KOPT-K1 (cell line): ENCODE measurements around the gene TPRN.

ENCODE experiments used
- H3K27ac ChIP-seq: fragments of 200-600 bp; sonication (generic); 2 replicates; pipeline ENCODE4 v1.5.1; 2016; ENCODE audit warnings: antibody characterized with exemption, mild to moderate bottlenecking, low read depth, low read length; ENCODE audit not compliant: poor library complexity, severe bottlenecking
- H3K36me3 ChIP-seq: fragments of 200-600 bp; sonication (generic); 2 replicates; pipeline ENCODE4 v1.5.1; 2017; ENCODE audit warnings: antibody characterized with exemption, mild to moderate bottlenecking, low read length, moderate library complexity; ENCODE audit not compliant: insufficient read depth
- H3K9me3 ChIP-seq: fragments of 200-600 bp; sonication (generic); 2 replicates; pipeline ENCODE4 v1.5.1; 2017; ENCODE audit warnings: antibody characterized with exemption, low read length, mild to moderate bottlenecking; ENCODE audit not compliant: insufficient read depth, poor library complexity, severe bottlenecking

The TPRN gene

DNA sequence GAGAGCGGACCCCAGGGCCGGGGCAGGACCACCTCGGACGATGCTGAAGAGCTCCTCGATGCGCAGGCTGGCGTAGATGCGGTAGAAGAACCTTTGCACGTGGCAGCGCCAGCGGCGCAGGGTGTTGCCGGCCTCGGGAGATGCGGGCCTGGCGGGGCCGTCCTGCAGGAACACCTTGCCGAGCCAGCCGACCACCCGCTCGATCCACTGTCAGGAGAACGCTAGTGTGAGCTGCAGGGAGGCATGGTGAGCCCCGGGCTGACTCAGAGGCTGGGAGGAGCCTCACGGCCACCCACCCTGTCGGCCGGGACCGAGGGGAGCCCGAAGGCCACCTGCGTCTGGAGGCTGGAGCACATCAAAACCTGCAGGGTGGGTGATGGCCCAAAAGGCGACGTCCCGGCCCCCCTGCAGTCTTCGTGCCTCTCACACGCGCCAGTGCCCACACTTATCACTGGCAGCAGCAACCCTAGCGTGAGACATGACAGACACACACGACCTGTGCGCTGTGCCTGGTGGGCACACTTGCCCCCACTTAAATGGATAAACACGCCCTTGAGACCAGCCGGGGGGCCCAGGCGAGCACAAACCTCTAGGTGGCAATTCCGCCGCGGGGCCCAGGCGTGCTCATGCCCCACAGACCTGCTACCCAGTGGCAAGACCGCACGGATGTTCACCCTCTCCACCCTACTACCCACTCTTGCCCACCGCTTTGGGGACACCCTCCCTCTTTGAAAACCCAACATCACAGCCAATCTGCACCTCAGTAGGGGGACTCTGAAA, 15.5 kb downstream of the TPRN start:
- H3K36me3 ChIP-seq = peaks cover 62% of the 10 kb centered on the region; the same call in 1 of the 2 replicates
- no peaks in the 10 kb centered on the region for H3K9me3 ChIP-seq
- H3K27ac ChIP-seq = no peak overlapping the region

DNA sequence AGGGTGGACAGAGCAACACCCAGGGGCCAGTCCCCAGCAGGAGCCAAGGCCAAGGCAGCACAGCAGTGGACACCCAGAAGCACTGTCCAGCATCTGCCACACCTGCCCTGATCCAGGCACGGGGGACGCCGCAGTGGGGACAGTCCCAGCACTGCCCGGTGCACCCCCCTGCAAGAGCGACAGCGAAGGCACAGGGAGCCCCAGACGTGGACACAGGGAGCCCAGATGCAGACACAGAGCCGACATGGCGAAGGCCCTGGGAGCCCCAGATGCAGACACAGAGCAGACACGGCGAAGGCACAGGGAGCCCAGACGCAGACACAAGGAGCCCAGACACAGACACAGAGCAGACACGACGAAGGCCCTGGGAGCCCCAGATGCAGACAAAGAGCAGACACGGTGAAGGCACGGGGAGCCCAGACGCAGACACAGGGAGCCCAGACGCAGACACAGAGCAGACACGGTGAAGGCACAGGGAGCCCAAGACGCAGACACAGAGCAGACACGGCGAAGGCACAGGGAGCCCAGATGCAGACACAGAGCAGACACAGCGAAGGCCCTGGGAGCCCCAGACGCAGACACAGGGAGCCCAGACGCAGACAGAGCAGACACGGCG, 16.5 kb downstream of the TPRN start:
- H3K9me3 ChIP-seq = no peaks in the 10 kb centered on the region
- H3K36me3 ChIP-seq = peaks cover 68% of the 10 kb centered on the region; the same call in 1 of the 2 replicates

DNA sequence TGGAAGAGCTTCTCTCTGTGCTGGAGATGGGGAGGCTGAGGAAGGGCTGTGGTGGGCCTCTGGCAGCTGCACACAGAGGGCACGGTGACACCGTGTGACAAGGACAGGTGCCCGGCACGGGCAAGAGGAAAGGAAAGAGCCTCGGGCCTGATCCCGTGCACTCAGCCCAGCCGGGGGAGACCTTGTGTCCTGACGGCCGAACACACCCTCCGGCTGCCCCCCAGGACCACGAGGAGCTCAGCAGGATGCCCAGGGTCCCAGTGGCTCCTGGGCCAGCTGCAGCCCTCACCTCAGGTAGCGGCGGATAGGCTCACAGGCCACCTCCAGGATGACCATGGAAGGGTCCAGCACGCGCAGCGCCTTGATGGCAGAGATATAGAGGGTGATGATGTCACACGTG, 17.7 kb downstream of the TPRN start:
- H3K36me3 ChIP-seq = peaks cover 77% of the 10 kb centered on the region; the same call in 1 of the 2 replicates
- no peaks in the 10 kb centered on the region for H3K9me3 ChIP-seq
- H3K27ac ChIP-seq = no peak overlapping the region

More for the DNA sequence above, 16.5 kb downstream of the TPRN start:
- no peak overlapping the region for H3K27ac ChIP-seq

DNA sequence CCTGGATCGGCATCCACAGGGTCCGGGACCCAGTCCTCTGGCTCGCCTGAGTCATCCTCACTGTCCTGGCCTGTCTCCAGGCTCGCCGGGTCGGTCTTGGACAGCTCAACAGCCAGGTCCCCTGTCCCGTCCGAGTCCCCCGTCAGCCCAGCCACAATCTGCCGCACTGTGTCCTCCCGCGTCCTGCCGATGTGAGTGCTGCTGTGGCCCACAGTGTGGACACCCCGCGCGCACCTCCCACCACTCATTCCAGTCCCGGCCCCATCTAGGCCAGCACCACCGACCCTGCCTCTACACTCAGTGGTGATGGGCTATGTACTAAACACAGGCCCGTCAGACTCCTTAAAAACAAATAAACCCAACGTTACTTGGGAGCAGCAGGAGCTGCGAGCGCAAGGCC, 18.9 kb downstream of the TPRN start:
- Histone ChIP-seq H3K9me3 (no peaks in the 10 kb centered on the region), H3K27ac (no peak overlapping the region), H3K36me3 (peaks cover 73% of the 10 kb centered on the region; the same call in 1 of the 2 replicates)

DNA sequence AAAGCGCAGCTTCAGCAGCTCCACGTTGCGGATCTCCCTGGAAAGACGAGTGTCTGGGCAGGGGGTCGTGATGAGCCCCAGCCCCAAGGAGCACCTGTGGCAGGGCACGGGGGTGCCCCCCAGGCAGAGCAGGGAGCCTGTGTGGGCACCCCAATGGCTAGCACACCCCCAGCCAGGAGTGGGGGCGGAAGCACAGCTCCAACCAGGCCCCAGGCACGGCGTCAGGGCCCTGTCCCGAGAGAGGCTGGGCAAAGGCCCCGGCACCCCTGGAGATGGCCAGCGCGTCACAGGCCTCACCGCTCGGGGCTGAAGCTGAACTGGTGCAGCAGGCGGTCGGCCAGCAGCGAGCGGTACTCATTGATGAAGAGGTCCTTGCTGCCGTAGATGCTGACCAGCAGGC, 20.1 kb downstream of the TPRN start:
- peaks cover 62% of the 10 kb centered on the region; the same call in 1 of the 2 replicates for H3K36me3 ChIP-seq
- no peak overlapping the region for H3K27ac ChIP-seq
- H3K9me3 ChIP-seq = no peaks in the 10 kb centered on the region

DNA sequence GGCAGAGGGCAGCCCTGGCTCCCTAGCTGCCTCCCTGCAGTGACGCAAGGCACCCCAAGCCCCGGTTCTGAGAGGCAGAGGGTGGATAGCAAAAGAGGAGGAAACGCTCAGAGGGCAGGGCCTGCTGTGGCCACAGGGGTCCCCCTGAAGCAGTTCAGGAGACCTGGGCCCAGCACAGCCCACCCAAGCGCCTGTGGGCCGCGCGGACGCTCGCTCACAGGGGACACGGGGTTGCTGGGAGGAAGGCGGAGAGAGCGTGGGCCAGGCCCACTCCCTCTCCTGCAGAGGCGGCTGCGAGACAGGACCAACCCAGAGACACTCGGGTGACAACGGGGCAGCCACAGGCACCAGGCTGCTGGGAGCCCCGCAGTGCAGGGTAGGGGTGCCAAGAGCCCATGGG, 20.8 kb downstream of the TPRN start:
- H3K27ac ChIP-seq = no peak overlapping the region
- H3K36me3 ChIP-seq = peaks cover 59% of the 10 kb centered on the region; the same call in 1 of the 2 replicates
- no peaks in the 10 kb centered on the region for H3K9me3 ChIP-seq

DNA sequence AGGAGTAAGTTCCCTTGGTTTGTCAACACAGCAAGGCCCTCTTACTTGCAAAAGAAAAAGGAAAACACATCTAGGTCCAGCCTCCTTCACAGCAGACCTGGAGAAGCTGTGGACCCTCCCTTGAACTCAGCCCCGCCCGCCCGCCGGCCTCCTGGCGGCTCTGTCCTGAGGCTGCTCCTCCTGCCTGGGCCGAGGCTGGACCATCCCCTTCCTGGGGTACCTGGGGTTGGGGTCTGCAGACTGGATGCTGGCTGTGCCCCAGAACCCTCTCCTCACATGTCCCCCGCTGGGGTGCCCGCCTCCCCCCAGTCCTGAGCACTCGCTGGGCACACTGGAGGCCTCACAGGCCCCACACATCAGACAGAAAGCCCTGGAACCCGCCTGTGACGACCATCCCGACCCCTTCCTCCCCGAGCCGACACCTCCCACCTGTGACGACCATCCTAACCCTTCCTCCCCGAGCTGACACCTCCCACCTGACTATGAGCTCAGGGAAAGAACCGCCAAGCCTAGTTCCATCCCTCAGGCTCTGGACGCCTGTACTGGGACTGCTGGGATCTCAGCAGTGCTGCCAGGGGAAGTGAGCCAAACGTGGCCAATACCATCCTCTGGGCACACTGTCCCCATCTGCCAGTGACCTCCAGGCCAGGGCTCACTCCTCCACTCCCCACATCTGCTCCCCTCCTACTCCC, 21.5 kb downstream of the TPRN start:
- Histone ChIP-seq H3K36me3 (peaks cover 56% of the 10 kb centered on the region; the same call in 1 of the 2 replicates), H3K27ac (no peak overlapping the region), H3K9me3 (no peaks in the 10 kb centered on the region)

DNA sequence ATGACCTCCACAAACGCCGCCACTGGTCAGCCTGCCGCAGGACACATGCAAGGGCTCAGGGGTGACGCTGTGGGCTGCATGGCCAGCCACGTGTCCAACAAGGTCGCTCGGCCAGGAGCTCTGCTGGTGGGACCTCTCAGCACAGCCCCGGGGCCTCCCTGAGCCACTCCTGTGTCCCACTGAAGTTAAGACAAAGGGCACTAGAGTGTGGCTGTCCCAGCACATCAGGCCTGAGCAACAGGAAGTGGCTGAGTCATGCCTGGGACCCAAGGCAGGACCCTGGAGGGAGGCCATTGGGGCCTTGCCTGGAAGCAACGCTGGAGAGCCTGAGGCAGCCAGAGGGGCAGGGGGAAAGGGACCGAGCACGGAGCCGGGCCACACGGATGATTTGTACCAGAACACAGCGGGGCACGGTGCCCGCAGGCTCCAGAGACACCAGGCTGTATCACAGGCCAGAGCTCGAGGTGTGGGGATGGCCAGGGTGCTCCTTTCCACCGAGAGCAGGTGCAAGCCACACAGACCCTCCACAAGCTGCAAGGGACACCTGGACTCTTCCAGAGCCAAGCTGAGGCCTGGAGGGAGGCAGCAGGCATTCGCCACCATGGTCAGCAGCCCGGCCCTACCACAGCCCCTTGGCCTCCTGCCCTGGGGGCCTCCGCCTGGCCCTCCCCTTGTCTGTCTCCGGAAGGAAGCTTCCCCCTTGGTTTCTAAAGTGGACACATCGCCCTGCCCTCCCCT, 22.2 kb downstream of the TPRN start:
- H3K27ac ChIP-seq = no peak overlapping the region
- peaks cover 48% of the 10 kb centered on the region; the same call in 1 of the 2 replicates for H3K36me3 ChIP-seq
- H3K9me3 ChIP-seq = no peaks in the 10 kb centered on the region

DNA sequence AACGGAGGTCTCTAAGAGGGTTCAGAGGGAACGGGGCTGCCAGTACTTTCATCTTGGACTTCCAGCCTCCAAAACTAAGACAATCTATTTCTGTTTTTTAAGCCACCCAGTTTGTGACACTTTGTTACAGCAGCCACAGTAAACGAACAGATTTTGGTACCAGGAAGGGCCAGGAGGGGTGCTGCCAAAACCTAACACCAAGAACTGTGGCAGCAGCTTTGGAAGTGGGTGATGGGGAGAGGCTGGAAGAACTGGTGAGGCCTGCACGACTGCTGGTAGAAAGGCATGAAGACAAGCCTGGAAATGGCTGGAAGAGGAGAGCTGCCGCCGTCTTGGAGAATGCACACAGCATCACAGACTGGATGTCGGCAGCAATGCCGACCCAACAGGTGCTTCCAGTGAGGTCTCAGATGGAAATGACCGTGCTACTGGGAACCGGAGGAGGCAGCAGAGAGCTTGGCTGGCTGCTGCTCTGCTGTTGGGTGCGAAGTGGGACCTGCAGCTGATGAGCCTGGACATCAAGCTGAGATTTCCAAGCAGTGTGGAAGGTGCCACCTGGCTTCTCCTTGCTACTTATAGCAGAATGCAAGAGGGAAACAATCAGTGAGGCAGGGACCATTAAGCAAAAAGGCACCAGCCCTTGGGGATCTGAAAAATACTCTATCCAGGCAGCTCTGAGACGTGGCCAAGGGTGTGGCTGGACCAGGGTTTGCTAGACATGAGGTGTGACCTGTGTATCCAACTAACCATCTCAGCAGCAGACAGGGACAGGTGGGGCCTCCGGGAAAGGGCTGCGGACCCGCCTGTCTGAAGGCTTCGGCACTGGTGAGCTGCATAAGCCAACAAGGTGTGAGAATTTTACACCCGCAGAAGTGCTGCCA, 24.0 kb downstream of the TPRN start:
- Histone ChIP-seq H3K36me3 (peaks cover 34% of the 10 kb centered on the region; the same call in 1 of the 2 replicates), H3K9me3 (no peaks in the 10 kb centered on the region), H3K27ac (no peak overlapping the region)

DNA sequence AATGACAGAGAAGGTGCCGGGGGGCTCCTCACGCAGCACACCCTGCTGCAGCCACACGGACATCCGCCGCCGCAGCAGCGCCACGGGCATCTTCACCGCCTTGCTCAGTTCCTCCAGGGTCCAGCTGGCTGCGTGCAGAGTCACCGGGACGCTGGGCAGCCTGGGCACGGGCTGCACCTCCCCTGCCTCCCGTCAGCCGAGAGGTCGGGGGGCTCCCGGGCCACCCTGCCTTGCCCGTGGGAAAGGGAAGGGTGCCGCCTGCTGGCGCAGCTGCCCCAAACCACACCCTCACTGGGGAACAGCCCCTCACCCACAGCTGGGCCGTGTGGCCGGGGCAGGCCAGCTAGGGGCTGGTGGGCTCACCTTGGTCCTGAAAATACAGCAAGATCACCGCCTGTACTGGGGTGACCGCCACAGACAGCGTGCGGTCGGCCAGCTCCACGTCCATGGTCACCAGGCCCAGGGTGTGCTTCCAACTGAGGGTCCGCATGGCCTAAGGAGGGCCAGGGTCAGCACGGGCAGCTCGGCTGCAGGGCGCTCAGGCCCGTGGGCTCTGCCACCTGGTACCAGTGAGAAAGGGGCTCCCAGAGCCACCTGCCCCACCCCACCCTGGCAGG, 25.1 kb downstream of the TPRN start:
- H3K27ac ChIP-seq = no peak overlapping the region
- no peaks in the 10 kb centered on the region for H3K9me3 ChIP-seq

DNA sequence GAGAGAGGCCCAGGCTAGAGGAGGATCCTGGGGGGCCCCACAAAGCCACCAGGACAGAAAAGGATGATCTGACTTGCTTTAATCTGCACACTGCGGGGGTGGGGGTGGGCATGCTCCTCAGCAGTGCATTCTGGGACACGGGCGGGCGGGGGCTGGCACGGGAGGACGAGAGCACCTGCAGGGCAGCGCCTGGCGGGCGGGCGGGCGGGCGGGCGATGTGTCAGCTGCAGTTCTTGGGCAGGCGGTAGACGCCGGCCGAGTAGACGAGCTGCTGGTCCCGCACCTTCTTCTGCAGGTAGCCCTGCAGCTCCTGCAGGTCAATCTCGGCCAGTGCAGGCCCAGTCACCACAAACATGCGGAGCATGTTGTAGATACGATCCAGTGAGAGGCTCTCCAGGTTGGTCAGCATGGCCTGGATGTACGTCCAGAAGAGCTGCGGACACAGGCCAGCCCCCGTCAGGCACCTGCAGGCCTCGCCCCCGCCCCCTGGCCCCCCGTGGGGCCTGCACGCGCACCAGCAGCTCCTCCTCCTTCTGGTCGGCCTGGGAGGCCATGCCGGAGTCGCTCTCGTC, 25.7 kb downstream of the TPRN start:
- Histone ChIP-seq H3K36me3 (peaks cover 17% of the 10 kb centered on the region; the same call in 1 of the 2 replicates), H3K9me3 (no peaks in the 10 kb centered on the region), H3K27ac (no peak overlapping the region)

More for the DNA sequence above, 25.1 kb downstream of the TPRN start:
- H3K36me3 ChIP-seq = peaks cover 24% of the 10 kb centered on the region; the same call in 1 of the 2 replicates

DNA sequence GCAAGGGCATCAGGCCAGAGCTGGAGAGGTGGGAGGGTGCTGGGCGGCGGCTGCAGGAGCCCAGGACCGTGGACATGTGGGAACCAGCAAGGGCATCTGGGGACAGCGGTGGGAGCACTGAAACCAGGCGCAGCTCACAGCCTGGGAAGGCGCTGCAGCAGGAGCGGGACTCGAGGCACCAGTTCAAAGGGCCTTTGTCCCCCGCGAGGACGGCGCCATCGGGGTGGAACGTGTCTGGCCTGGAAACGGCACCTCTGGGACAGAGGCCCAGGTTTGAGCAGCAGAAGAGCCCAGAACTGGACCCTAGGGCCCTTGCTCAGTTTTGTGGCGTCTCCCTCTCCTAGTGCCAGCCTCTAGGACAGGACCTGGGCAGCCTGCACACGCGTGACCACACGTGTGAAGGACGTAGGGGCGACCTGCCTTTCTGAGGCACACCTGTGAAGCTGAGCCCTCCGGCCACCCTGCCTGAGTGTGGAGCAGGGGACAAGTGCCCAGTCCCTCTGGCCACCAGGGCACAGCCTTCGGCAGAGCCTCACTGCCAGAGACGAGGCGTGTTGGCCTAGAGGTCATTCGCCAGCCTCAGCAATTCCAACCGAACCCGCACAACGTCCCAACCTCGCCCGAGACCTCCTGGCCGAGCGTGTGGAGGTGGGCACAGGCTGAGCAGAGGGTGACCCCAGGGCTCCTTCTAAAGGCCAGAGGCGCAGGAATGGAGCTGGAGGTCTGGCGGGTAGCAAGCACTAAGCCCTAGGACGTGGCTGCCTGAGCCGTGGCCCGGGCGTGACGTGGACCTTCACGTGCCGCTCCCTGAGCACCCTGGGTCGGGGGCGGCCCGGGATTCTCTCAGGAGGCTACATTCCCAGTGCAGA, 26.5 kb downstream of the TPRN start:
- no peaks in the 10 kb centered on the region for H3K9me3 ChIP-seq
- no peak overlapping the region for H3K27ac ChIP-seq
- peaks cover 9% of the 10 kb centered on the region; the same call in 1 of the 2 replicates for H3K36me3 ChIP-seq
